SK-N-SH (cell line): Measurements from ENCODE around the gene TUBGCP2. TPM values are rescaled to one million over a fixed set of nuclear protein-coding genes. Genes with fewer than 3 reads are reported as not detected.

ENCODE experiments used
- CTCF ChIA-PET: fragments of 300-600, 350-600 bp; formaldehyde crosslinking; extraction: SDS; loops from one replicate; lab custom pipeline; 2021; lab: Yijun Ruan, JAX
- POLR2A ChIA-PET: fragments of 350-600 bp; sonication (Branson Sonifier 250); formaldehyde crosslinking; extraction: SDS; loops from one replicate; lab custom pipeline; 2020; ENCODE audit warnings: antibody characterized with exemption, inconsistent platforms; lab: Yijun Ruan, JAX
- DNase-seq: peaks from one replicate; pipeline ENCODE4 v3.0.0; 2012
- H2AFZ ChIP-seq: fragments of 200-600 bp; sonication (generic); 2 replicates; pipeline ENCODE4 v1.8.1; 2016; ENCODE audit warnings: antibody characterized with exemption, mild to moderate bottlenecking, low read depth
- H3F3A ChIP-seq: fragments of 200-600 bp; sonication (generic); replicated peaks from 2 replicates; pipeline ENCODE3; 2016; ENCODE audit warnings: antibody characterized with exemption, mild to moderate bottlenecking; ENCODE audit not compliant: insufficient read depth
- H3K27ac ChIP-seq, 2 experiments: fragments of 200-500 bp in 1 of 2; fragments of 200-600 bp in 1 of 2; sonication (Bioruptor generic) in 1 of 2; sonication (generic), shearing (Covaris generic) in 1 of 2; 2 replicates each; pipeline versions ENCODE4 v1.5.1 to v1.6.1; 2014 to 2016; ENCODE audit warnings: low read depth in 2 of 2, inconsistent platforms in 1 of 2, low read length in 1 of 2, mild to moderate bottlenecking in 1 of 2, mixed read lengths in 1 of 2
- H3K27me3 ChIP-seq: fragments of 200-600 bp; sonication (generic), shearing (Covaris generic); 2 replicates; pipeline ENCODE4 v1.6.1; 2016; ENCODE audit warnings: mixed run types; ENCODE audit not compliant: insufficient read depth
- H3K36me3 ChIP-seq, 2 experiments: fragments of 200-500 bp in 1 of 2; fragments of 200-600 bp in 1 of 2; sonication (Bioruptor generic) in 1 of 2; sonication (generic) in 1 of 2; replicated peaks in 1 of 2; 2 replicates each; pipeline versions ENCODE3 to v1.5.1; 2014 to 2016; ENCODE audit warnings: low read length in 1 of 2, mild to moderate bottlenecking in 1 of 2; ENCODE audit not compliant: insufficient read depth in 2 of 2, control insufficient read depth in 1 of 2
- H3K4me1 ChIP-seq, 2 experiments: fragments of 200-500 bp in 1 of 2; fragments of 200-600 bp in 1 of 2; sonication (Bioruptor generic) in 1 of 2; sonication (generic), shearing (Covaris generic) in 1 of 2; 2 replicates each; pipeline versions ENCODE4 v1.5.1 to v1.6.1; 2014 to 2016; ENCODE audit warnings: low read depth in 1 of 2, low read length in 1 of 2, mixed run types in 1 of 2; ENCODE audit not compliant: insufficient read depth in 2 of 2, control insufficient read depth in 1 of 2
- H3K4me2 ChIP-seq: fragments of 200-600 bp; sonication (generic), shearing (Covaris generic); 2 replicates; pipeline ENCODE4 v1.6.1; 2017; ENCODE audit warnings: mixed run types
- H3K4me3 ChIP-seq, 2 experiments: fragments of 200-500 bp in 1 of 2; fragments of 200-600 bp in 1 of 2; sonication (Bioruptor generic) in 1 of 2; sonication (generic), shearing (Covaris generic) in 1 of 2; 2 replicates each; pipeline versions ENCODE4 v1.5.1 to v1.8.1; 2014 to 2016; ENCODE audit warnings: low read depth in 2 of 2, inconsistent platforms in 1 of 2, low read length in 1 of 2, mild to moderate bottlenecking in 1 of 2, mixed read lengths in 1 of 2, moderate library complexity in 1 of 2
- H3K79me2 ChIP-seq: fragments of 200-600 bp; sonication (generic); 2 replicates; pipeline ENCODE4 v1.8.1; 2017; ENCODE audit warnings: mild to moderate bottlenecking; ENCODE audit not compliant: insufficient read depth
- H3K9ac ChIP-seq: fragments of 200-600 bp; sonication (generic); 2 replicates; pipeline ENCODE4 v1.6.1; 2017; ENCODE audit warnings: mixed run types
- H3K9me2 ChIP-seq: fragments of 200-600 bp; sonication (generic); 2 replicates; pipeline ENCODE4 v1.6.1; 2017; ENCODE audit warnings: mixed run types
- H3K9me3 ChIP-seq: fragments of 200-600 bp; sonication (generic); 2 replicates; pipeline ENCODE4 v1.6.1; 2017; ENCODE audit warnings: mixed run types, mild to moderate bottlenecking, moderate library complexity
- H4K20me1 ChIP-seq: fragments of 200-600 bp; sonication (generic); 2 replicates; pipeline ENCODE4 v1.6.1; 2017; ENCODE audit warnings: mild to moderate bottlenecking, mixed run types; ENCODE audit not compliant: insufficient read depth
- CHD2 ChIP-seq: fragments of 150-350 bp; IDR thresholded peaks from 2 replicates; pipeline ENCODE4 v1.6.1; 2018; ENCODE audit warnings: low read length; ENCODE audit not compliant: partially characterized antibody
- ELF1 ChIP-seq: IDR thresholded peaks from 2 replicates; pipeline ENCODE4 v1.4.0; 2012
- GABPA ChIP-seq: IDR thresholded peaks from 2 replicates; pipeline ENCODE4 v1.4.0; 2012; ENCODE audit warnings: low read depth, mild to moderate bottlenecking
- MXI1 ChIP-seq: IDR thresholded peaks from 2 replicates; pipeline ENCODE4 v1.6.1; 2012; ENCODE audit warnings: mild to moderate bottlenecking, low read depth, low read length, improper control_type of control experiment
- NRF1 ChIP-seq: IDR thresholded peaks from 2 replicates; pipeline ENCODE4 v1.6.1; 2012; ENCODE audit warnings: low read depth, mild to moderate bottlenecking, low read length
- RAD21 ChIP-seq: IDR thresholded peaks from 2 replicates; pipeline ENCODE4 v1.6.1; 2012; ENCODE audit warnings: mild to moderate bottlenecking, low read length
- RXRA ChIP-seq: IDR thresholded peaks from 2 replicates; pipeline ENCODE4 v1.4.0; 2012; ENCODE audit warnings: low read depth, mild to moderate bottlenecking, borderline replicate concordance
- SIN3A ChIP-seq: IDR thresholded peaks from 2 replicates; pipeline ENCODE4 v1.6.1; 2012; ENCODE audit warnings: low read depth, mild to moderate bottlenecking, low read length, moderate library complexity, borderline replicate concordance
- SMC3 ChIP-seq: IDR thresholded peaks from 2 replicates; pipeline ENCODE4 v1.6.1; 2012; ENCODE audit warnings: low read depth, low read length, improper control_type of control experiment
- TCF12 ChIP-seq: IDR thresholded peaks from 2 replicates; pipeline ENCODE4 v1.4.0; 2012
- YY1 ChIP-seq: IDR thresholded peaks from 2 replicates; pipeline ENCODE4 v1.4.0; 2012; ENCODE audit warnings: low read depth, mild to moderate bottlenecking
- WGBS: methylation state at CpG from one replicate; pipeline ENCODE4 v1.1.6; 2017; ENCODE audit warnings: low lambda C conversion rate; 5-methylcytosine and 5-hydroxymethylcytosine counted together
- polyA plus RNA-seq, 3 experiments: library from polyadenylated mRNA; depleted of rRNA; stranded (reverse); fragments of >200 nt; gene quantifications; 2 replicates each; pipeline ENCODE4 v1.2.3, GENCODE V29; 2012
- TF ChIP-seq, protein P1 (sequence below): IDR thresholded peaks from 2 replicates; pipeline ENCODE4; 2012
- TF ChIP-seq, protein P2 (sequence below): IDR thresholded peaks from 2 replicates; pipeline ENCODE4 v1.4.0; 2012; ENCODE audit warnings: low read depth, borderline replicate concordance
- TF ChIP-seq, protein P3 (sequence below): IDR thresholded peaks from 2 replicates; pipeline ENCODE4 v1.4.0; 2012; ENCODE audit warnings: low read depth, borderline replicate concordance
- TF ChIP-seq, protein P4 (sequence below): fragments of 200-600 bp; sonication (generic); IDR thresholded peaks from 2 replicates; pipeline ENCODE4 v1.6.1; 2017; ENCODE audit warnings: antibody characterized with exemption, mild to moderate bottlenecking, moderate library complexity

Gene TUBGCP2
- polyA plus RNA-seq, 1 of the 3 experiments (the other 2 are of a cell fraction) = 49.1 TPM

DNA sequence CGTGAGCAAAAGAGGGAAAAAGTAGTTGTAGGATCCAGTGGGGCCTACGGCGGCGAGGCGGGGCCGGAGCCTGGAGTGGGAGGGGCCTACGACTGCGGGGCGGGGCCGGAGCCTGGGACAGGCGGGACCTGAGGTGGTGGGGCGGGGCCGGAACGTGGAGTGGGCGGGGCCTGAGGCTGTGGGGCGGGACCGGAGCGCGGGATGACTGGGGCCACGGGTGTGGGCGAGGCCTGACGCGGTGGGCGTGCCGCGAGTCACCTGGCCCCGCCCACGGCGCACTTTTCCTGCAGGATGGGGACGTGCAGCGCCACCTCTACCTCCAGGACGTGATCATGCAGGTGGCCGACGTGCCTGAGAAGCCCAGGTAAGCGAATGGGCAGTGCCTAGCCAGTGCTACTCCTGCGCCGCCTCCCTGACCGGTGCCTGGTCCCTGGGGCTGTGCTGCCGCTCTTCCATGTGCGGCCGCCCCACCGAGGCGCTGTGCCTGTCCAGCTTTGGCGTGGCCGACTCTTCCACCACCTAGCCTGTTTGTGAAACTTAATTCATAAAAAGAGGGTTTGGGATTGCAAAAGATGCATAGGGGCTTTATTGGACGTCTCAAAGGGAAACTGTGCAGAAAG lies 538 bp upstream of the TUBGCP2 start (continued):
- TF ChIP-seq, protein P1, sequence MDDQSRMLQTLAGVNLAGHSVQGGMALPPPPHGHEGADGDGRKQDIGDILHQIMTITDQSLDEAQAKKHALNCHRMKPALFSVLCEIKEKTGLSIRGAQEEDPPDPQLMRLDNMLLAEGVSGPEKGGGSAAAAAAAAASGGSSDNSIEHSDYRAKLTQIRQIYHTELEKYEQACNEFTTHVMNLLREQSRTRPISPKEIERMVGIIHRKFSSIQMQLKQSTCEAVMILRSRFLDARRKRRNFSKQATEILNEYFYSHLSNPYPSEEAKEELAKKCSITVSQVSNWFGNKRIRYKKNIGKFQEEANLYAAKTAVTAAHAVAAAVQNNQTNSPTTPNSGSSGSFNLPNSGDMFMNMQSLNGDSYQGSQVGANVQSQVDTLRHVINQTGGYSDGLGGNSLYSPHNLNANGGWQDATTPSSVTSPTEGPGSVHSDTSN = no peak
- TF ChIP-seq YY1 (no peak), SMC3 (no peak)
- TF ChIP-seq, protein P2, sequence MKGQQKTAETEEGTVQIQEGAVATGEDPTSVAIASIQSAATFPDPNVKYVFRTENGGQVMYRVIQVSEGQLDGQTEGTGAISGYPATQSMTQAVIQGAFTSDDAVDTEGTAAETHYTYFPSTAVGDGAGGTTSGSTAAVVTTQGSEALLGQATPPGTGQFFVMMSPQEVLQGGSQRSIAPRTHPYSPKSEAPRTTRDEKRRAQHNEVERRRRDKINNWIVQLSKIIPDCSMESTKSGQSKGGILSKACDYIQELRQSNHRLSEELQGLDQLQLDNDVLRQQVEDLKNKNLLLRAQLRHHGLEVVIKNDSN = no peak

DNA sequence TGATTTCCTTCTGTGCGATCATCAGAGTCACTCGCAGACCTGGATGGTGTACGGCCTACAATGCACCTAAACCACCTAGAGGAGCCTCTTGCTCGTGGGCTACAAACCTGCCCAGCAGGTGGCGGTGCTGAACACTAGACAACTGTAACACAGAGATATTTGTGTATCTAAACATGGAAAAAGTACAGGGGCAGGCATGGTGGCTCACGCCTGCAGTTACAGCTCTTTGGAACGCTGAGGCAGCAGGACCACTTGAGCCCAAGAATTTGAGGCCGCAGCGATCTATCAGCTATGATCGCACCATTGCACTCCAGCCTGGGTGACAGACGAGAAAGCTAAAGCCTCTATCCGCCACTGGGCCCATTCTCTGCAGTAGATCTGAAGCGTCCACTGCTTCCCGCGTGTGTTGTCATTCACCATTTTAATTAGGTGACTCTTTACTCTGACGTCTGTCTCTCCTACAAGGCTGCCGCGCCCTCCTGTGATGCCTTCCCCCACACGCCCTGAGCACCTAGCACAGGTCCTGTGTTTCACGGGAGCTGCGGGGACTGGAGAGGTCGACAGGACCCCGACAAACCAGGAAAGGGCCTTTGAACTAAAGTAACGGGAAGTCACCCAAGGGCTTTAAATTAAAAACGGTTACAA lies 774 bp downstream of the TUBGCP2 start:
- Histone ChIP-seq H4K20me1 (peaks cover 56% of the 10 kb centered on the region), H3K4me1 (peaks cover 8 to 16% of the 10 kb centered on the region in 2 experiments; a peak in 2 of 4 replicates), H3K36me3 (peaks cover 11 to 24% of the 10 kb centered on the region in 2 experiments), H3K27ac (peak overlapping the region; percentile 93 to 97), H3K9me3 (no peaks in the 10 kb centered on the region), H2AFZ (no peak overlapping the region), H3F3A (peaks cover 13% of the 10 kb centered on the region), H3K9ac (peak overlapping the region; percentile 94), H3K4me2 (peak overlapping the region; percentile 96), H3K27me3 (no peaks in the 10 kb centered on the region), H3K9me2 (no peaks in the 10 kb centered on the region), H3K79me2 (peaks cover 60% of the 10 kb centered on the region), H3K4me3 (peak overlapping the region; percentile 97 to 98)
- POLR2A ChIA-PET = interaction anchor here (1.5 kb wide), 1 partner anchor 16 kb away, joined by 5 read pairs; no protein-coding TSS in a partner anchor
- peak; percentile 69 for DNase-seq
- CTCF ChIA-PET = interaction anchor here (0.8 to 4.3 kb wide), 23 partner anchors 8 to 572 kb away, joined by 3 to 24 read pairs (median 4); partner anchors contain the start of gene ADAM8
- no peak for TF ChIP-seq NRF1
- peak; percentile 64; the same call in 1 of the 2 replicates for TF ChIP-seq MXI1
- no peak for TF ChIP-seq GABPA
- TF ChIP-seq SMC3 = peak; percentile 27; the same call in 1 of the 2 replicates
- TF ChIP-seq RXRA = no peak
- TF ChIP-seq, protein P3, sequence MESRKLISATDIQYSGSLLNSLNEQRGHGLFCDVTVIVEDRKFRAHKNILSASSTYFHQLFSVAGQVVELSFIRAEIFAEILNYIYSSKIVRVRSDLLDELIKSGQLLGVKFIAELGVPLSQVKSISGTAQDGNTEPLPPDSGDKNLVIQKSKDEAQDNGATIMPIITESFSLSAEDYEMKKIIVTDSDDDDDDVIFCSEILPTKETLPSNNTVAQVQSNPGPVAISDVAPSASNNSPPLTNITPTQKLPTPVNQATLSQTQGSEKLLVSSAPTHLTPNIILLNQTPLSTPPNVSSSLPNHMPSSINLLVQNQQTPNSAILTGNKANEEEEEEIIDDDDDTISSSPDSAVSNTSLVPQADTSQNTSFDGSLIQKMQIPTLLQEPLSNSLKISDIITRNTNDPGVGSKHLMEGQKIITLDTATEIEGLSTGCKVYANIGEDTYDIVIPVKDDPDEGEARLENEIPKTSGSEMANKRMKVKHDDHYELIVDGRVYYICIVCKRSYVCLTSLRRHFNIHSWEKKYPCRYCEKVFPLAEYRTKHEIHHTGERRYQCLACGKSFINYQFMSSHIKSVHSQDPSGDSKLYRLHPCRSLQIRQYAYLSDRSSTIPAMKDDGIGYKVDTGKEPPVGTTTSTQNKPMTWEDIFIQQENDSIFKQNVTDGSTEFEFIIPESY = no peak
- peak; percentile 42 for TF ChIP-seq RAD21
- 0 out of 2 replicates have a peak, but pooled peaks have one; percentile 45 for TF ChIP-seq SIN3A
- TF ChIP-seq ELF1 = no peak
- TF ChIP-seq, protein P4, sequence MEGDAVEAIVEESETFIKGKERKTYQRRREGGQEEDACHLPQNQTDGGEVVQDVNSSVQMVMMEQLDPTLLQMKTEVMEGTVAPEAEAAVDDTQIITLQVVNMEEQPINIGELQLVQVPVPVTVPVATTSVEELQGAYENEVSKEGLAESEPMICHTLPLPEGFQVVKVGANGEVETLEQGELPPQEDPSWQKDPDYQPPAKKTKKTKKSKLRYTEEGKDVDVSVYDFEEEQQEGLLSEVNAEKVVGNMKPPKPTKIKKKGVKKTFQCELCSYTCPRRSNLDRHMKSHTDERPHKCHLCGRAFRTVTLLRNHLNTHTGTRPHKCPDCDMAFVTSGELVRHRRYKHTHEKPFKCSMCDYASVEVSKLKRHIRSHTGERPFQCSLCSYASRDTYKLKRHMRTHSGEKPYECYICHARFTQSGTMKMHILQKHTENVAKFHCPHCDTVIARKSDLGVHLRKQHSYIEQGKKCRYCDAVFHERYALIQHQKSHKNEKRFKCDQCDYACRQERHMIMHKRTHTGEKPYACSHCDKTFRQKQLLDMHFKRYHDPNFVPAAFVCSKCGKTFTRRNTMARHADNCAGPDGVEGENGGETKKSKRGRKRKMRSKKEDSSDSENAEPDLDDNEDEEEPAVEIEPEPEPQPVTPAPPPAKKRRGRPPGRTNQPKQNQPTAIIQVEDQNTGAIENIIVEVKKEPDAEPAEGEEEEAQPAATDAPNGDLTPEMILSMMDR = peak; percentile 78
- TF ChIP-seq CHD2 = no peak
- TF ChIP-seq TCF12 = no peak
- 2% methylated on average over 25 of the region's 25 CpGs for WGBS
